OCI-LY7 (cell line): ENCODE results near the gene NXPH3. TPM values are rescaled to one million over a fixed set of nuclear protein-coding genes. Genes with fewer than 3 reads are reported as not detected.

Experiments
- BruUV-seq: library from RNA; stranded (reverse); fragments of 400-500 nt; replicated peaks from 2 replicates; lab custom pipeline; 2021; lab: Mats Ljungman, UMichigan
- CTCF ChIA-PET: fragments of 300-600 bp; sonication (Branson Sonifier 250); formaldehyde crosslinking; loops from one replicate; lab custom pipeline; 2022; ENCODE audit warnings: antibody characterized with exemption; ENCODE audit not compliant: unreplicated experiment; lab: Charles Lee
- POLR2A ChIA-PET: fragments of 300-600 bp; sonication (Branson Sonifier 250); formaldehyde crosslinking; loops from one replicate; lab custom pipeline; 2022; ENCODE audit warnings: antibody characterized with exemption; lab: Charles Lee
- DNase-seq: peaks from one replicate; pipeline ENCODE4 v3.0.0-alpha.2; 2015; ENCODE audit warnings: low spot score
- H2AFZ ChIP-seq: fragments of 200-600 bp; sonication (generic), shearing (Covaris generic); 2 replicates; pipeline ENCODE4 v1.6.1; 2014; ENCODE audit warnings: mild to moderate bottlenecking, antibody characterized with exemption, low read length, moderate library complexity
- H3K27ac ChIP-seq: fragments of 200-600 bp; sonication (generic); 2 replicates; pipeline ENCODE4 v1.5.1; 2014; ENCODE audit warnings: mixed run types, low read depth, mild to moderate bottlenecking, moderate library complexity, low read length, inconsistent platforms; ENCODE audit not compliant: poor library complexity, severe bottlenecking
- H3K36me3 ChIP-seq: fragments of 200-600 bp; sonication (generic); 2 replicates; pipeline ENCODE4 v1.6.1; 2014; ENCODE audit warnings: mild to moderate bottlenecking, antibody characterized with exemption, low read length, moderate library complexity, mixed read lengths; ENCODE audit not compliant: insufficient read depth
- H3K4me1 ChIP-seq: fragments of 200-600 bp; sonication (generic); 2 replicates; pipeline ENCODE4 v1.5.1; 2014; ENCODE audit warnings: mild to moderate bottlenecking, low read length; ENCODE audit not compliant: insufficient read depth, poor library complexity, severe bottlenecking
- H3K4me2 ChIP-seq: fragments of 200-600 bp; sonication (generic); 2 replicates; pipeline ENCODE4 v1.6.1; 2014; ENCODE audit warnings: mild to moderate bottlenecking, low read length
- H3K4me3 ChIP-seq: fragments of 200-600 bp; sonication (generic); 2 replicates; pipeline ENCODE4 v1.5.1; 2014; ENCODE audit warnings: mild to moderate bottlenecking, low read depth, low read length; ENCODE audit not compliant: poor library complexity, severe bottlenecking
- H3K79me2 ChIP-seq: fragments of 200-600 bp; sonication (generic); 2 replicates; pipeline ENCODE4 v1.6.1; 2016; ENCODE audit warnings: low read depth, mild to moderate bottlenecking, low read length, moderate library complexity, mixed read lengths; ENCODE audit not compliant: insufficient read depth
- H3K9me2 ChIP-seq: fragments of 200-600 bp; sonication (generic); 2 replicates; pipeline ENCODE4 v1.6.1; 2016; ENCODE audit warnings: mild to moderate bottlenecking, low read length, mixed read lengths; ENCODE audit not compliant: insufficient read depth
- H3K9me3 ChIP-seq: fragments of 200-600 bp; sonication (generic); 2 replicates; pipeline ENCODE4 v1.6.1; 2014; ENCODE audit warnings: mild to moderate bottlenecking, mixed run types, low read length, mixed read lengths
- H4K20me1 ChIP-seq: fragments of 200-600 bp; sonication (generic); 2 replicates; pipeline ENCODE4 v1.6.1; 2014; ENCODE audit warnings: mild to moderate bottlenecking, antibody characterized with exemption, low read length, moderate library complexity, mixed read lengths; ENCODE audit not compliant: insufficient read depth
- CTCF ChIP-seq: fragments of 200-600 bp; sonication (generic); conservative IDR thresholded peaks from 2 replicates; pipeline ENCODE4 v1.5.1; 2014; ENCODE audit warnings: mild to moderate bottlenecking, antibody characterized with exemption, low read length, moderate library complexity, mixed read lengths
- EZH2phosphoT487 ChIP-seq: fragments of 200-600 bp; sonication (generic); IDR thresholded peaks from 2 replicates; pipeline ENCODE4 v1.6.1; 2018; ENCODE audit warnings: low read depth, borderline replicate concordance, mild to moderate bottlenecking, mixed run types, antibody characterized with exemption, low read length, moderate library complexity, mixed read lengths
- intact Hi-C: fragments of 100-400 bp; cut with micrococcal nuclease; formaldehyde crosslinking; loops from one replicate; pipeline ENCODE4 v1.10.0; 2022; ENCODE audit not compliant: unreplicated experiment
- total RNA-seq, 2 experiments: library from RNA; depleted of rRNA in 1 of 2; stranded (reverse); fragments of >200 nt in 1 of 2; shearing (Covaris generic) in 1 of 2; gene quantifications; 2 replicates each; pipeline ENCODE4 v1.2.3, GENCODE V29; 2014 to 2022

NXPH3 gene
- total RNA-seq, 2 experiments from 2014 or later = not detected

DNA sequence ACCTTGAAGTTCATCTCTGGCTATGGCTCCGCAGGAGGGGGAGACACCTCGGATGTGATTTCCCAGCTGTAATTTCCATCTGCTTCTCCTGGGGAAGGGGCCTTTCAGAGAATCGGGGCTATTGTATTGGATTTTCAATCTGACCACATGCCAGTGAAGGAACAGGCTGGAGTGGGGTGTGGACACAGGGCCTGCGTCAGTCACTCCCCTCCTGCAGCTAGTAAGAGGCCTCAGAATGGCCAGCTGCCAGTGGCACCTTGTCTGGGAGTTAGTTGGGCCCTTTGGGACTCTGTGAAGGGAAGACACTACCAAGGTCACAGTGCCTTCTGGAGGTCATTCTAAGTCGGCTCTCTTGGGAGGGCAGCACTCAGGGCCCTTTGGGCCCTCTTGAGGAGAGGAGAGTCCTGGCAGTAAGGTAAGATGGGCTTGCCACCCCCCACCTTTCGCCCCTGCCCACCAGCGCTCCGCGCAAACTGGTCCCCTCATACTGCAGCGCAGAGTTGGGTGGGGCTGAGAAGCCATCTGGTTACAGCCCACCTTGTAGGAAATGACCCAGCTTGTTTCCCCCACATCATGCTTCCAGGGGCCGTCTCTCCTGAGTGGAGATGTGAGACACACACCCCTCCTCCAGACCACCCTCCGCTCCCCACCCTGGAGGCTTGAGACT lies 5.4 kb downstream of the NXPH3 start:
- intact Hi-C loops = no loop called here
- H3K4me2 ChIP-seq = no peak overlapping the region
- H2AFZ ChIP-seq = no peak overlapping the region
- TF ChIP-seq EZH2phosphoT487 (no peak), CTCF (no peak)
- no peaks in the 10 kb centered on the region for H4K20me1 ChIP-seq
- H3K36me3 ChIP-seq = no peaks in the 10 kb centered on the region
- no peak overlapping the region for H3K27ac ChIP-seq
- H3K9me2 ChIP-seq = no peaks in the 10 kb centered on the region
- no TSS peak for BruUV-seq
- DNase-seq = no peak
- CTCF ChIA-PET = no interaction called here
- no peak overlapping the region for H3K4me3 ChIP-seq
- POLR2A ChIA-PET = no interaction called here
- H3K79me2 ChIP-seq = no peaks in the 10 kb centered on the region
- peaks cover 16% of the 10 kb centered on the region for H3K4me1 ChIP-seq
- no peaks in the 10 kb centered on the region for H3K9me3 ChIP-seq

DNA sequence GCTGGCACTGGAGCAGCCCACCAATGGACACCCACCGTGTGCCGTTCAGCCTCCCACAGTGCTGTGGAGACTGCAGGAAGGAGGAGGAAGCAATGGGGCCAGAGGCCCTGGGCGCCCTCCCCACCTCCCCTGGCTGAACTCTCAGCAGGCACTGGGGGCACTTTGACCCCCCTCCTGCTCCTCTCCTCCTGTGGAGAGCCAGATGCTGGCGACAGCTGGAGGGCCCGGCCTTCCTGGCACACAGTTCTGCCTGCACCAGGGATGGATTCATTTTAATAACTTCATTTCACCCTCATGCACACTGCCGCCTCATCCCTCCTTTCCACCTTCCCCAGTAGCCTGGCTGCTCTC lies 6.0 kb downstream of the NXPH3 start:
- intact Hi-C loops = no loop called here
- no peaks in the 10 kb centered on the region for H4K20me1 ChIP-seq
- no peaks in the 10 kb centered on the region for H3K9me3 ChIP-seq
- no peak overlapping the region for H3K4me3 ChIP-seq
- no peak for DNase-seq
- no peaks in the 10 kb centered on the region for H3K79me2 ChIP-seq
- ChIA-PET CTCF (no interaction called here), POLR2A (no interaction called here)
- H3K9me2 ChIP-seq = no peaks in the 10 kb centered on the region
- no peak overlapping the region for H2AFZ ChIP-seq
- no peaks in the 10 kb centered on the region for H3K36me3 ChIP-seq
- no peak overlapping the region for H3K27ac ChIP-seq
- H3K4me1 ChIP-seq = peaks cover 11% of the 10 kb centered on the region
- TF ChIP-seq EZH2phosphoT487 = no peak
- no peak for TF ChIP-seq CTCF
- no TSS peak for BruUV-seq
- no peak overlapping the region for H3K4me2 ChIP-seq

DNA sequence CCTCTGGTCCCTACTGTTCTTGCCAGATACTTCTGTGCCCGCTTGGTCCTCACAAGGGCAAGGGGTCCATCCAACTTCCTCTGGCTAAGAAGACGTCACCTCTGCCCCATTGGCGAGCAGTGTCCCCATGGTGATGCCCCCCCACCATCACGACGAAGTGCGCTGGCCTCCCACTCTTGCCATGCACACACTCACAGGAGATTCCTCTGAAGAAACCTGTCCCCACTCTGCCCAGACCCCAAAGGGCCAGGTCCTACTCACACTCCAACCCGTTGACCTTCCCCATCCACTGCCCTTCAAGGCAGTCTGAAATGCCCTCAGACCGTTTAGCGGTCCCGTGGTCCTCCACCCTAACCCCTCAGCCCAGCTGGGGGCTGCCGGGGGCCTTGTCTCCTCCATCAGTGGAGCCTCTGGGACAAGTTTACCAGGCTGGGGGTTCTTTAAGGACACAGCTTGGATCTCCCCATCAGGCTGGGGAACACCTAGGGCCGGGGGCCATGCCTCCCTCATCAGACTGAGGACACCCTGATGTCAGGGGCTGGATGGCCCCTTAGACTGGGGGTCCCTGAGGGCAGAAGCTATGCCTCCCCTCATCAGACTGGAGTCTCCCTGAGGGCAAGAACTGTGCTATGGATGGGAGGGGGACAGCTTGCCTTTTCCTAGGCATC lies 6.5 kb downstream of the NXPH3 start:
- no peak for TF ChIP-seq EZH2phosphoT487
- TF ChIP-seq CTCF = no peak
- POLR2A ChIA-PET = interaction anchor here (0.6 kb wide), 1 partner anchor 8 kb away, joined by 3 read pairs; no protein-coding TSS in a partner anchor

More for the DNA sequence above, 6.5 kb downstream of the NXPH3 start:
- Histone ChIP-seq H3K4me1 (peaks cover 9% of the 10 kb centered on the region), H3K9me3 (no peaks in the 10 kb centered on the region), H4K20me1 (no peaks in the 10 kb centered on the region), H3K4me2 (no peak overlapping the region), H3K79me2 (no peaks in the 10 kb centered on the region), H2AFZ (no peak overlapping the region), H3K27ac (no peak overlapping the region), H3K36me3 (no peaks in the 10 kb centered on the region), H3K4me3 (no peak overlapping the region), H3K9me2 (no peaks in the 10 kb centered on the region)
- no peak for DNase-seq
- CTCF ChIA-PET = no interaction called here
- BruUV-seq = no TSS peak
- intact Hi-C loops = no loop called here
